ENCODE results near the gene CYP3A4. TPM values are rescaled to one million over a fixed set of nuclear protein-coding genes. Genes with fewer than 3 reads are reported as not detected.
"Not testable (repeated sequence)": the region's sequence is repeated elsewhere in the genome, so short reads cannot be mapped to it uniquely, and the experiment has no call there.

Gene CYP3A4
- total RNA-seq, 1 experiment from 2014 or later = not detected

DNA sequence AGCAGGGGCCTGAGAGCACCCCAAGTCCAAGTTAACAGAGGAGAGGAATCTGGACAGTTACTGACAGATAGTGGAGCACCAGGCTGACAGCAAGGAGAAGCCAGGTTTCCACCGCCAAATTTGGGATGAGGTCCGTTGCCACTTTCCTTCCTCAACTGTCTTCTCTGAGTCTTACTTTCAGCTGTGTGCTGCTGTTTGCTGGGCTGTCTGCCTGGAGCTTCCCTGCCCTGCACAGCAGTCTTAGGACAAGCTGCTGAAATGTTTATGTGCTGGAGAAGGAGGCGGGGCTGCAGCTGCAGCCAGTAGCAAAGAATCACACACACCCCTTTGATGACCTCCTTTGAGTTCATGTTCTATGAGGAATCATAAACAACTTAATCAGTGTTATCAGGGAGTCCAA lies 31.6 kb downstream of the CYP3A4 start:
- peak; percentile 20 for DNase-seq (ENCODE audit: low spot score)

DNA sequence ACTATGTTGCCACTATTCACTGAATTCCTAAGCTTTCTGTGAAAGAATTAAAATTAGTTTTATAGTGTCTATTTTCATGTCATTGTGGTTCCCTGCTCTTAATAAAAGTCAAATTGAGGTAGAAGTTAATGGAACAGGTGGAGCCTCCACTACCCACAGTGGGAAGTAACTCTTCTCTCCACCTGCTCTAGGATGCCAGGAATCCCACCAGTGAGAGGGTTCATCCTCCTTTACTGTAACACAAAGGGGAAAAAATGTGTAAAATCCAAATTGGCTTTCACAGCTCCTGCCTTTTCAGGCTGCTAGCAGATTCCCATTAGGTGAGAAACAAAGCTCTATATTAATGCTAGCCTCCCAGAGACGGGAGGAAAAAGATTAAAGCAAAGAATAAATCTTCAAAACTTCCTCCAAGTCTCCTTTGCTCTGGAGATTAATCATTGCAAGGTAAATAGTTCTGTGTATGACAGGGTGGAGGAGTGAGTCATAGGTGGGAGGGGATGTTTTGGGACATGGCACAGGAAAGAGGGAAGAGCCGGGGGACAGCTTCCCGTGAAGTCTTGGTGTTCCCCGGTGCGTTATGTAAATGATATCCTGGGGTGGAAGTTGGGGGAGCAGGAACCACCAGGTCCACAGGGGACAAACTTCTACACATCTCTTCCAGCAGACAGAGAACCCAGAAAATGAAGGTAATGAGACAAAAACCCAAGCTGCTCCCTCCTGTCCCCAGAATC lies 32.5 kb downstream of the CYP3A4 start:
- peak; percentile 12 for DNase-seq (ENCODE audit: low spot score)

DNA sequence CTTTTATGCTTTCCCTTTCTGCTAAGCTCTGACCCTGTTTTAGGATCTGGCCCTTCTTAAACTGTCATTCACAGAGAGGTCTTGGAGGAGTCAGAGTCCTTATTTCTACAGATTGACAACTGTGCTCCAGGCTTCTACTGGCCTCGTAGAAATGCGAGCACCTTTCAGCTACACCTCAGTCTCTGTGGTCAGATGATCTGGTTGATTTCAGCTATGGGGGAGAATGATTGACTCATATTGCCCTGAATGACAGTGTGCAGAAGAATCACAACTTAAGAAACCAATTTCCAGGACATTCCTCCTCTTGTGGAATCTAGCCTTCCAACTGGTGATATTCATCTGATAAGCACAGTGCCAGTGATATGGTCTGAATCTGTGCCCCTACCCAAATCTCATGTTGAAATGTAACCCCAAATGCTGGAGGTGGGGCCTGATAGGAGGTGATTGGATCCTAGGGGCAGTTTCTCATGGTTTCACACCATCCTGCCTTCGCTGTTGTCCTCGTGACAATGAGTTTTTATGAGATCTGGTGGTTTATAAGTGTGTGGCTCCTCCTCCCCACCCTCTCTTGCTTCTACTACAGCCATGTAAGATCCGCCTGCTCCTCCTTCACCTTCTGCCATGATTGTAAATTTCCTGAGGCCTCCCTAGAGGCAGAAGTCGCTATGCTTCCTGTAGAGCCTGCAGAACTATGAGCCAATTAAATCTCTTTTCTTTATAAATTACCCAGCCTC lies 35.0 kb downstream of the CYP3A4 start:
- no peak for DNase-seq (ENCODE audit: low spot score)

DNA sequence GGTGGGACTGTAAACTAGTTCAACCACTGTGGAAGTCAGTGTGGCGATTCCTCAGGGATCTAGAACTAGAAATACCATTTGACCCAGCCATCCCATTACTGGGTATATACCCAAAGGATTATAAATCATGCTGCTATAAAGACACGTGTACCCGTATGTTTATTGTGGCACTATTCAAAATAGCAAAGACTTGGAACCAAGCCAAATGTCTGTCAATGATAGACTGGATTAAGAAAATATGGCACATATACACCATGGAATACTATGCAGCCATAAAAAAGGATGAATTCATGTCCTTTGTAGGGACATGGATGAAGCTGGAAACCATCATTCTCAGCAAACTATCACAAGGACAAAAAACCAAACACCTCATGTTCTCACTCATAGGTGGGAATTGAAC lies 37.1 kb downstream of the CYP3A4 start:
- not testable (repeated sequence) for DNase-seq (ENCODE audit: low spot score)

DNA sequence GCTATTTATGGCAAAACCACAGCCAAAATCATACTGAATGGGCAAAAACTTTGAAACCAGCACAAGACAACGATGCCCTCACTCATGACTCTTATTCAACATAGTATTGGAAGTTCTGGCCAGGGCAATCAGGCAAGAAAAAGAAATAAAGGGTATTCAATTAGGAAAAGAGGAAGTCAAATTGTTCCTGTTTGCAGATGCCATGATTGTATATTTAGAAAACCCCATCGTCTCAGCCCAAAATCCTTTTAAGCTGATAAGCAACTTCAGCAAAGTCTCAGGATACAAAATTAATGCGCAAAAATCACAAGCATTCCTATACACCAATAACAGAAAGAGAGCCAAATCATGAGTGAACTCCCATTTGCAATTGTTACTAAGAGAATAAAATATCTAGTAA lies 38.6 kb downstream of the CYP3A4 start:
- DNase-seq (ENCODE audit: low spot score) = not testable (repeated sequence)

DNA sequence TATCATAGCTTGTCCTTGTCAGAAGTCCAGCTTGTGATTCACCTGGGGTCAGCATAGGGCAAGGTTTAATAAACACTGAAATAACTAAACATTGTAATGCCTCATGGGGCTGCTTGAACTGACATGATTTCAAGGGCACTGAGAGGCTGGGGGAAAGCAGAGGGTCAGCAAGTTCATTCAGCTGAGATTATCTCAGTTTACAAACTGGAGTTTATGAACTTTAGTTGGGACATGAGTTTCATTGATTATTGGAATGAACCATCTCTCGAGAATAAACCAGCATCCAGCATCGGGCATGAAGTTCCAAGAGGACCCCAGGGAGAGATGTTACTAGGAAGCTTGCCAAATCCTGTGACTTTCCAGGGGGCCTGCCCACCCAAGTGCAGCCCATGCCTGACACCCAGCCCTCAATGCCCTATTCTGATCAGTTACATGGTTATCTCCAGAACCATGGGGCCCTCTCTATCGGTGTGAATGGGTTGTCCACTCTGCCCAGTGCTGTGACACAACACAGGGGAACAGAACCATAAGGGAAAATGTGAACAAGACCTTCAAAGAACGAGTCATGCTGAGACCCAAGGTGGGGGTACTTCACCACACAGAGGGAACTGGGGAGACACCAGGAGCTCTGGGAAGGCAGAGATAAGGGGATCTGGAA lies 41.1 kb downstream of the CYP3A4 start:
- DNase-seq (ENCODE audit: low spot score) = no peak

DNA sequence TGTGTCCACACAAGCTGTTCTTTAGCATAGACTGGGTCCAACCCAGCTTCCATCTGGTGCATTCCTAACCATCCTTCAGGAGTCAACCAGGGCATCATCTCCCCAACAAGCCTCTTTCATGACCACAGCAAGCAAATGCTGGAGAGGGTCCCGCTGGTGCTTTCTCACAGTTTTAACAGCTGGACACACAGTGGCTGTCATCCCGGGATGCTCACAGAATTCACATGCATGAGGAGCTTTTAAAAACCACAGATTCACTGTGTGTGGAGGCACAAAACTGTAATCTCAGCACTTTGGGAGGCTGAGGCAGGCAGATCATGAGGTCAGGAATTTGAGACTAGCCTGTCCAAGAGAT lies 42.6 kb downstream of the CYP3A4 start:
- no peak for DNase-seq (ENCODE audit: low spot score)

DNA sequence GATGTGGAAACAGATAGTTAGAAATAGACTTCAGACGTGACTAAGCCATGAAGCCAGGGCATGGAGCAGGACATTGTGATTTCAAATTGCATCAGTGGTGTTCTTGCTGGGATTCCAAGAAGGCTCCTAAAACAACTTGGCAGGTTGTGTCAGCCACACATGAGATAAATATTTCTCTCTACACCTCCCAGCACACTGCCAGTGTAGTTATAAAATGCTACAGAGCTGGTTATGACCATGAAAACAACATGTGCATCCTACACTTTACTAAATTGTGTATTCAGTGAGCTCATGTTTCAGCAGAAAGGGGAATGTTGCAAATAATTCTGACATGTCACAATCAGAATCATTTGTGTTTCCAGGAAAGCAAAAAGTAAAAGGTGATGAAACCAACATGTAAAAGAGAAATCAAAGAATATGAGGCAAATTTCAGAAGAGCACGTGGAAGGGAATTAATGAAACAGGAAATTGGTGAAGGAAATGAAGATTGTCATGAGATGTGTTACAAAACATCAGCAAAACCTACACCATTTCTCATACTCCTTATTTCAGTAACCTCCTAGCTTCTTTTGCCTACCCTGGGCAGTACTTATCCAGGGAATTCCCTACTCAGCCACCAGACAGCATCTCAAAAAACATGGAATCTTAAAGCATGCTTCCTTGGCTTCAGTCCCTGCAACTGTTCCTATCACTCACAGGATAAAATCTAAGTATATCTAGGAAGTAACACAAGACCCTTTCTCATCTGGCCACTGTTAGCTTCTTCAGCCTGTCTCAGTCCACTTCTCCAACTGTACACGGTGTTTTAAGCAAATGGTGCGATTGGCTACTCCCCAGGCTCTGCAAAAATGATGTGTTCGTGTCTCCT lies 43.2 kb downstream of the CYP3A4 start:
- no peak for DNase-seq (ENCODE audit: low spot score)

DNA sequence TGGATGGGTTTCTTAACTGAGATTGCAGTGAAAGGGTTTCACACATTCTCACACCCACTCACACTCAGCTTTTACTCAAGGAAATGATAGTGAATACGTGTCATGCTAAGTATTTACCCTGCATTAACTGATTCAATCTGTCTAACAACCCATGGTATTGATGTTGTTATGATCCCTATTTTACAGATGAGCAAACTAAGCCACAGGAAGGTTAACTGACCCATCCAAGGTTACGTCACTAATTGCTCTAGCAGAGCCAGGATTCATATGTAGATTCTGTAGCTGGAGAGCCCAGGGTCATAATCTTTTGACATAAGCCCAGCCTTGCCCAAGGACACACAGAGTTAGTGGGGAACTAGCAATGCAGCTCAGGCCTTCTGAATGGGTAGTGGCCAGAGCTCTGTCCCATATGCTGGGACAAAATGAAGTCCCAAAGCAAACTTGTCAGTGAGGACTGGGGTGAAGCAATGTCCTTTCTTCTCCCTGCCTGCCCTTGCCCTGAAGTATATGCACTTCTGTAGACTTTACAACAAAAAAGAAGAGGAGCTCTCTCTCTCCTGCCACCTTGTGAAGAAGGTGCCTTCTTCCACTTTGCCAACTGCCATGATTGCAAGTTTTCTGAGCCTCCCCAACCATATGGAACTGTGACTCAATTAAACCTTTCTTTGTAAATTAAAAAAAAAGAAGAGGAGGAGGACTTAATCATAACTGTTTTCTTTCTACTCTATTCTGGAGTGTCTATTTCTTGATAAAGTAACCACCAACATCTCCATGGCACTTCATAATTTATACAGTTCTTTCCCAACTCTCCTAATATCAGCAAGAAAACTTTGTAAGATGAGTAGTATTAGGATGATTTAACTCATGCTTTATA lies 44.0 kb downstream of the CYP3A4 start:
- no peak for DNase-seq (ENCODE audit: low spot score)

DNA sequence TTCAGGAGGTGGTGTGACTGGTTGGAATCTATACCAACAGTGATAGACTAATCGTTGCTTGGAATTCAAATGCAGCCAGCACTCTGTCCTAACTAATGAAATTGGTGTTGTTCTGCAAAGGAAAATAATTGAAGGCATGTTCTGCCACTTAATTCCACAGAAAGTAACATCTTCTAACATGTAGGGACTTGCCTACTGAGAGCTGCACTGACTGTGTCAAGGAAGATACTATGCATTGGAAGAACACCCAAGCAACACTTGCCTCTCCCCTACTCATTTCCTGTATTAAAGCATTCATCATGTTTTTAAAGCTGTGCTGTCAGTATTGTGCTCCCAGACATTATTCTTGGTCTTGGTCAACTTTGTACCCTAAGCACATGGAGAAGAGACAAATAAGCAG lies 46.3 kb downstream of the CYP3A4 start:
- DNase-seq (ENCODE audit: low spot score) = peak; percentile 29

DNA sequence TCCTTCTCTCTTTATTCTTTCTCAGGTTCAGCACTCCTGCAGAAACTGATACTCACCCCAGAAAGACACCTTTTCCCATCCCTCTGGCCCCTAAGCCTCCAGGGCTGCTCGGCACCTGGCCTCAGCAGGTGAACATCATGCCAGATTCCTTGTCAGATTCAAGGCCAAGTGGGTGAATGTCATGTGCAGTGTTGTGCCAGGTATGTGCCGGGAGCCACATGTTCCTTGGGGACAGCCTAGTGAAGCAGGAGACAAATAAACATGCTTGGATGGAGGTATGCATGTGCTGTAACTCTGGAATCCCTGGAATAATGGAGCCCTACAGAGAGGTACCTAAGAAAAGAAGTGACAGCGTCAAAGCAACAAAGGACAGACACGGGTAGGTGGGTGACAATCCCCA lies 47.3 kb downstream of the CYP3A4 start:
- not testable (repeated sequence) for DNase-seq (ENCODE audit: low spot score)

DNA sequence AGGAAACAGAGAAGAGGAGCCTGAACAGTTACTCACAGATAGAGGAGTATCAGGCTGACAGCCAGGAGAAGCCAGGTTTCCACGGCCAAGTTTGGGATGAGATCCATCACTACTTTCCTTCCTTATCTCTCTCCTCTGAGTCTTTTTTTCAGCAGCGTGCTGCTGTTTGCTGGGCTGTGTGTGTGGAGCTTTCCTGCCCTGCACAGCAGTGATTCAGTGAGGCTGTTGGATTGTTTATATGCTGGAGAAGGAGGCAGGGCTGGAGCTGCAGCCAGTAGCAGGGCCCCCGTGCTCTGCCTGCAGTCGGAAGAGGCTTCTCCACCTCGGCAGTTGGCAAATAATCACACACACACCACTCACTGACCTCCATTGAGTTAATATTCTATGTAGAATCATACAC lies 49.0 kb downstream of the CYP3A4 start, which contains the start of gene CYP3A7:
Gene CYP3A7, minus strand, starts transcription at position 210 of the 400 bp plus-strand sequence. Its CDS starts 103 bp downstream, at position 107.
- no peak for DNase-seq (ENCODE audit: low spot score)

DNA sequence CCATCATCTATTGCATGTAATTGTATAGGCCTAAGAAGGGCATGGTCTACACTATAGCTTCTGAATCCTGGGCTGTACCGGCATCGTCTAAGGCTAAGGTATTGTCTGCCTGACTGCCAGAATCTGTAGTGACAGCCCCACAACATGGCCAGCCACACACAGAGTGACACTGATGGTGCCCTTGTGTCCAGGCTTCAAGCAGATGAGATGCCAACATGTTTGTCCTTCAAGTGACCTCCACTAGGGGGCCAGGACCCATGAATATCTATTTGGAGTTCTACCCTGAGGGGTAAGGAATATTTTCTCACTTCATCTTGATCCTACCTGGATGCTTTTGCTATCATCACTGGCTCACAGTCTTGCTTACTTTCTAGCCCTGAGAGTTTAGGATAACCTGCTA lies 50.5 kb downstream of the CYP3A4 start:
- no peak for DNase-seq (ENCODE audit: low spot score)

DNA sequence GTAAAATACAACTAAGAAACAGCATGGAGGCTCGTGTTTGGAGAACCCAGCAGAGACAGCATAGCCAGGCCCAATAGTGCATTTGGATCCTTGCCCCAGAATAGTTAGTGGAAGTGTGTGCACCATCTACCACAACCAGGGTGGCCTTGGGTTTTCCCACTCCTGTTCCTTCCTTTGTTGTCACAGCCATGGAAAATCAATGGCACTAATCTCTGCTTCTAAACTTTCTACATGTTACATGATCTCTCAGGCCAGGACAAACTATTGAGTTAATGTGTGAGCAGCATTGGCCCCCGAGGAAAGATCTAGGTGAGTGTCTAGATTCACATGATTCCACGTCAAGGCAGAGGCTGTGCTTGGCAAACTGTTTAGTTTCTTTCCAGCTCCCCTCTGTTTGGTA lies 51.0 kb downstream of the CYP3A4 start:
- DNase-seq (ENCODE audit: low spot score) = no peak

DNA sequence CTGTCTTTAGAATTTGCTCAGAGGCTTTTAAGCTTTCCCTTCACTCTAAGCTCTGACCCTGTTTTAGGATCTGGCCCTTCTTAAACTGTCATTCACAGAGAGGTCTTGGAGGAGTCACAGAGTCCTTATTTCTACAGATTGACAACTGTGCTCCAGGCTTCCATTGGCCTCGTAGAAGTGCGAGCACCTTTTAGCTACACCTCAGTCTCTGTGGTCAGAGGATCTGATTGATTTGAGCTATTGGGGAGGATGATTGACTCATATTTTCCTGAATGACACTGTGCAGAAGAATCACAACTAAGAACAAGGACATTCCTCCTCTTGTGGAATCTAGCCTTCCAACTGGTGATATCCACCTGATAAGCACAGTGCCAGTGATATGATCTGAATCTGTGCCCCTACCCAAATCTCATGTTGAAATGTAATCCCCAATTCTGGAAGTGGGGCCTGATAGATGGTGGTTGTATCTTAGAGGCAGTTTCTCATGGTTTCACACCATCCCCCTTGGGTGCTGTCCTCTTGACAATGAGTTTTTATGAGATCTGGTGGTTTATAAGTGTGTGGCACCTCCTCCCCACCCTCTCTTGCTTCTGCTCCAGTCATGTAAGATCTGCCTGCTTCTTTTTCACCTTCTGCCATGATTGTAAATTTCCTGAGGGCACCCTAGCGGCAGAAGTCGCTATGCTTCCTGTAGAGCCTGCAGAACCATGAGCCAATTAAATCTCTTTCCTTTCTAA lies 52.2 kb downstream of the CYP3A4 start:
- no peak for DNase-seq (ENCODE audit: low spot score)

DNA sequence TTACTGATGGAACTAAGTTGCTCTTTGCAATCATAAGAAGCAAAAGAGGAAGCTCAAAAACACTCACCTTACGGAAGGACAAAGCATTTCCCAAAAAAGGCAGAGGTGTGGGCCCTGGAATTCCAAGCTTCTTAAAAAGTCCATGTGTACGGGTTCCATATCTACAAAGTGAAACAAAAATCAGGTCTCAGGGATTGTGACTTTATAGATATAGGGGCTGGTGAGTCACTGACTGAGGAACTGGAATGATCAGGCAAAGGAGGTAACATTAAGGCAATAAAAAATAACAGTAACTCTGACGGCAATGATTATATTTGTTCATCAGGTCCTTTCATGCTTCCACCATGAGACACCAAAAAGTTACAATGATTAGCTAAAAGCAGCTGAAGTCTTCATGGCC lies 53.0 kb downstream of the CYP3A4 start:
- no peak for DNase-seq (ENCODE audit: low spot score)

DNA sequence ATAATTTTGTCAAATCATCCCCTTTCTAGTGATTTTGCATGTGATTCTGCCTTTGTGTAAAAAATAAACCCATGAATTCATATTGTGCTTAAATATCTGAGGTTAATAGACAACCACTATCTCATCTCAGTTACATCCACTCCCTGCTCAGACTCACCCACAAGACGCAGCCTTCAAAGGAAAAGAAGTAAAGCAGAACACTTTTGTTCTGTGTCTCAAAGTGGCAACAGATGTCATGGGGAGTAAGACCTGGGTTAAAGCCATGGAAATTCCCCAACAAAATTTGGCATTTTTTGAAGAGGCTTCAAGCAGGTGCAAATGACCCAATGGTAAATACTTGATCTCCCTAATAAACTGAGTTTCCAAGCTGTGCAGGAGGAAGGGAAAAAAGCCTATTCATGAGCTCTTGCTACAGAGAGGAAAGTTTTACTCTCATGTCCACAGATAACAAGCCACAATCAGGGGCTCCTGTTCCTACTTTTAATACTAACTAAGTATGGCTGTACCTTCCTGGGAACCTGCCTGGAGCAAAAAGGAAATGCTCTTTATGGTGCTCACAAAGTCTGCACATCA lies 53.7 kb downstream of the CYP3A4 start:
- no peak for DNase-seq (ENCODE audit: low spot score)

DNA sequence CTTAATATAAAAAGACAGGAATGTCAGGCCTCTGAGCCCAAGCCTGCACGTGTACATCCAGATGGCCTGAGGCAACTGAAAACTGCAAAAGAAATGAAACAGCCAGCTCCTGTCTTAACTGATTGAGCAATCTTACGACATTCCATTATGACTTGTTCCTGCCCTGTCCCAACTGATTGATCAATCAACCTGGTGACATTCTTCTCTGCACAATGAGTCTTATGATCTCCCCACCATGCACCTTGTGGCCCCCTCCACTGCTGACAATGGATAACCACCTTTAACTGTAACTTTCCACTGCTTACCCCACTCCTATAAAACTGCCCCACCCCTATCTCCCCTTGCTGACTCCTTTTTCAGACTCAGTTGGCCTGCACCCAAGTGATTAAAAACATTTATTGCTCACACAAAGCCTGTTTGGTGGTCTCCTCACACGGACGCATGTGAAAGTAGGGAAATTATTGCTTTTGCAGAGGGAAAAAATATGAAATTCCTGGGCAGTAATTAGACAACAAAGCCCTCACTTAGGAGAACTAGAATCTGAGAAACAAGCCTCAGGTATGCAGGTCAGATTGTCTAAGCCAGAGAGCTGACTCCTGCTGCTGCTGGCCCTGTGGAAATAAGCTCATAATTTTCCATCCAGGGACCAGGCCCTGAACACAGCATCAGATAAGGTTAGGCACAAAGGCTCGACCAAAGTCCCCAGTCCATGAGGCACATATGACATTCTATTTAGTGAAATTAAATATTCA lies 54.3 kb downstream of the CYP3A4 start:
- DNase-seq (ENCODE audit: low spot score) = no peak

DNA sequence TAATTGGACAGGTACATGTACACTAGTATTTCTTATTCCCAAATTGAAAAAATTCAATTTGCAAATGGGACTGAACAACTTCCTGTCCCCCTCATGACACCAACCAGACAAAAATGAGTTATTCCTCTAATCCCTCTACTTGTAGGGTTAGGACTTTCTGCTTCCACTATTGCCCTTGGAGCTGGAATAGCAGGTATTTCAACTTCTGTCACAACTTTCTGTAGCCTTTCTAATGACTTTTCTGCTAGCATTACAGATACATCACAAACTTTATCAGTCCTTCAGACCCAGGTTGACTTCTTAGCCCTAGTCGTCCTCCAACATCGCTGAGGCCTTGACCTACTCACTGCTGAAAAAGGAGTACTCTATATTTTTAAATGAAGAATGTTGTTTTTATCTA lies 55.4 kb downstream of the CYP3A4 start:
- no peak for DNase-seq (ENCODE audit: low spot score)

All from A172 (cell line).